ENCODE measurements around the gene GRM7. TPM values are rescaled to one million over a fixed set of nuclear protein-coding genes. Genes with fewer than 3 reads are reported as not detected.

GRM7 gene
- not detected in 2 replicates for total RNA-seq

GRCh38 chr3:6860954-6861624 lies at the start of gene GRM7:
TSS of gene GRM7 (plus strand) at chr3:6861115.

Measured in placental epithelial cell (primary cell).